Measurements from ENCODE around the gene ADAM8.
"Not testable (repeated sequence)": the region's sequence is repeated elsewhere in the genome, so short reads cannot be mapped to it uniquely, and the experiment has no call there.

The ADAM8 gene

DNA sequence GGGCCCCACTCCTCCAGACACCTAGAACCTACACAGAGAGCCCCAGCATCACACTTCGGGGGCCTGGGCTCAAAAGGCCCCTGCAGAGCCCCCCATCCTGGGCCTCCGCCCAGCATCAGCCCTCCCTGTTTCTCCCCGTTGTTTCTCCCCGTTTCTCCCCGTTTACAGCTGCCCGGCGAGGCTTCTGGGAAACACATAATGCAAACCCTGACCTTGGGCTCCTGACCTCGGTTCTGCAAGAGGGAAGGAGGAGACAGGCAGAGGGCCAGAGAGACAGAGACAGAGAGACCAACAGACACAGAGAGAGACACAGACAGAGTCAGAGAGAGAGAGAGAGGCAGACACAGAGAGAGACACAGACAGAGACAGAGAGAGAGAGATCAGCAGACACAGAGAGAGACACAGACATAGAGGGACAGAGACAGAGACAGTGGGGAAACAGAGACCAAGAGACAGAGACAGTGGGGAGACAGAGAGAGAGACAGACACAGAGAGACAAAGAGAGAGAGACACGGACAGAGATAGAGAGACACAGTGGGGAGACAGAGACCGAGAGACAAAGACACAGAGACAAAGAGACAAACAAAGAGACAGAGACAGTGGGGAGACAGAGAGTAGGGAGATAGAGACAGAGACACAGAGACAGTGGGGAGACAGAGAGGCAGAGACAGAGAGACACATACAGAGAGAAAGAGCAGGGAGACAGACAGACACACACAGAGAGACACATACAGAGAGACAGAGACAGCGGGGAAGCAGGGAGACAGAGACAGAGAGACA lies 26.5 kb downstream of the ADAM8 start:
- DNase-seq (ENCODE audit: low read depth in 2 of 2), result no peak

DNA sequence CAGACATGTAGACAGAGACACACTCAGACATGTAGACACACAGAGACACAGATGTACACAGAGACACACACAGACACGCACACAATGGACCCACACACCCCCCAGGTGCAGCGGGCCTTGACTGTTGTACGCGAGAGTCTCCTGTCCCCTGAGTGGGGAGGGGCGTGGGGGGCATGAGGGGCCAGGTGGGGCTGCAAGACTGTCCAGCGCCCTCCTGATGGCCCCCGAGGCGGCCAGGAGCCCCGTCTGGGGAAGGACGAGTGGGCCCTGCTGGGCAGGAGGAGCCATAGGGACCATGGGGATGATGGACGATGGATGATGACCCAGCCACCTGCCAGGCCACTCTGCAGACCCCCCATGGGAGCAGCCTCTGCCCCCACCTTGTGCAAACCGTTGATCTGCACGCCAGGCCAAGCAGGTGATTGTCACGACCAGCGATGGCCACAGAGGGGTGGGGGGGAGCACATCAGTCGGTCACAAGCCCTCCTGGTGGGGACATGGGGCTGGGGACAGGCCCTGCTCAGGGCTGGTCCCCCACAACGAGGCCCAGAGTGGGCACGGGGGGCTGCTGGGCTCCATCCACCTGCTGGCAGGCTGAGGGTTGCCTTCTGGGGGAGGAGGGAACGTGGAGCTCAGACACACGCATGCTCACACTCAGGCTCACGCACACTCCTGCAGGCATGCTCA lies 27.4 kb downstream of the ADAM8 start:
- no peak for DNase-seq (ENCODE audit: low read depth in 2 of 2)

DNA sequence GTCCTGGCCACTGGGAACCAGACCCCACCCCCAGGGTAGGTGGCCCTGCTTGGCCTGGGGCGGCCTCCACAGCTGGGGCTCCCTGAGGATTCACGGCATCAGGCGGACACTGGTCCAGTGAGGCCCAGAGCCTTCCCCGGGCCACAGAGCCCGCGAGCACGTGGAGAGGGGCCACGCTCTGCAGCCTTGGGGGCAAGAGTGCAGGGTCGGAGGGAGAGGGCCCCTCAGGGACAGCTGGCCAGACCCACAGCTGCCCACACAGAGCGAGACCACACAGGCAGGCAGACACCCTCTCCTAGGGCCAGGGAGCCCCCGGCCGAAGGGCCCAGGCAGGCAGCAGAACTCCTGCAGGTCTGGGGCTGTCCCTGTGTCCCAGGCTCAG lies 28.3 kb downstream of the ADAM8 start:
- no peak for DNase-seq (ENCODE audit: low read depth in 2 of 2)

DNA sequence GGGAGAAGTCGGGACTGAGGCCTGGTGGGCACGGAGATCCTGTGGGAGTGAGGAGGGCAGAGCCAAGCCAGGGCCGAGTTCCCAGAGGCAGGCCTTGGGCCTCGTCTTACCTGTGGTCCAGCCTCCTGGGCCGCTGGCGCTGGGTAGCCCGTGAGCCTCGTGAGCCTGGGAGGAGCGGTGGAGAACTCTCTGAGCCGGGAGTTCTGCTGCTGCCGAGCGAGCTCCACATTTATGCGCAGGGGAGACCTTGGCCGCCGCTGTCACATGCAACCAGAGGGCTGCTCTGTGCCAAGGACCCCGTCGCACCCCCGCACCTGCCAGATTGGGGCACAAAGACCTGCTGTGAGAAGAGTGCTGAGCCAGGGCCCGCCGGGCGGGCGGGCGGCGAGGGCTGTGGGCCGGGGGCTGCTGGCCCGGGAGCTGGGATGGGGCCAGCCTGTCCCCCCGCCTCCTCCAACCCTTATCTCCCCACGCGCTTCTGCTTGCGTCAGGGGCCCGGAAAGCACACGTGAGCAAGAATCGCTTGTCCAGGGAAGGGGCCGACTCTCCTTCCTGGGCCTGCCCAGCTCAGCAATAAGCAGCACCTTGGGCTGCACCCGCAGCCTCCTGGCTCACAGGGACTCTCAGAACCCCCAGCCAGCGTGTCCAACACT lies 28.9 kb downstream of the ADAM8 start:
- DNase-seq (ENCODE audit: low read depth in 2 of 2), result no peak

DNA sequence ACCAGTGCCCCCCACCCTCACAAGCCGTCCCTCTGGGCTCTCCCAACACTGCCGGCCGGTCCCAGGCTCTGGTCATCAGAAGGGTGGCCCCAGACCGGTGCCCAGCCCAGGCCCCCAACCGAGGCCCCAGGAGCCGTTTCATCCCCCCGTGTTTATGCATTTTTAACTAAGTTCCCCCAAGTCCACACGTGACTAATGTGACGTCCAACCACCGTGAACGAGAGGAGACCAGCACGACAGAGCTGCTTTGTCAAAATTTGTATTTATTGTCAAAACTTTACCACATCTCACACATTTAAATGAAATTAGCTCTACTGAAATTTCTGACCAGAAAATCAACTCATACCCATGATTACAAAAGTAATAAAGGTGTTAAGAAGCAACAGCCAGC lies 30.4 kb downstream of the ADAM8 start:
- DNase-seq (ENCODE audit: low read depth in 2 of 2), result no peak

DNA sequence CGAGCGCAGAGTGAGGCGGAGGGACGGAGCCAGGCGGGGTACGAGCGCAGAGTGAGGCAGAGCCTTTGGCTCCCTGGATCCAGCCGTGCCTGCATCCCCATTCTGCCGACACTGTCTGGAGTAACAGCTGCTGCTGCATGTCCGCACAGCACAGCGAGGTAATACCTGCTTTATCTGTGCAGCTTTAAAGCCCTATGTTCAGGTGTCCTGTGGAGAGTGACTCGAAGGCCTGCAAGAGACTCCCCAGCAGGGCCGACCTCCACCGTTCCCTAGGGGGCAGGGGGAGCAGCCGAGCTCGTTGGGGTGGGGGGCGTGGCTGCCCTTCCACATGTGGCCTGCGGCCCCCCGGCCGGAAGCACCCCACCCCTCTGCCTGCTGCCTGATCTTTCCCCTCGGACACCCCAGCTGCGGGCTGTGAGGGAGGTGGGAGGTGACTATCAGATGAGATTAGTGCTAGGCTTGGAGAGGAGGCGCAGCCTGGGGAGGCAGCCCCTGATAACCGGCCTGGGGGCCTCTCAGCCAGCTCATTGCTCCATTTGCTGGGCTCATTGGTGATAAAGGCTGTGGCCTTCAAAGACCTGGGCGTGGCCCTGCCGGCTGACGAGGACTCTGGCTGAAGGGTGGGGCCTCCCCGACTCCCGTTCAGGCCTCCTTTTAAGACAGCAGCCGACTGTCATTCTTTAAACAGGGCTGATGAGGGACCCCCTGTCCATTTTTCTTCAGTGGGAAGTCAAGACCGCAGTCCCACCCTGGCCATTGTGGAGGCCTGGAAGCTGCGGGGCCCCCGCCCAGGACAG lies 31.0 kb downstream of the ADAM8 start:
- no peak for DNase-seq (ENCODE audit: low read depth in 2 of 2)

DNA sequence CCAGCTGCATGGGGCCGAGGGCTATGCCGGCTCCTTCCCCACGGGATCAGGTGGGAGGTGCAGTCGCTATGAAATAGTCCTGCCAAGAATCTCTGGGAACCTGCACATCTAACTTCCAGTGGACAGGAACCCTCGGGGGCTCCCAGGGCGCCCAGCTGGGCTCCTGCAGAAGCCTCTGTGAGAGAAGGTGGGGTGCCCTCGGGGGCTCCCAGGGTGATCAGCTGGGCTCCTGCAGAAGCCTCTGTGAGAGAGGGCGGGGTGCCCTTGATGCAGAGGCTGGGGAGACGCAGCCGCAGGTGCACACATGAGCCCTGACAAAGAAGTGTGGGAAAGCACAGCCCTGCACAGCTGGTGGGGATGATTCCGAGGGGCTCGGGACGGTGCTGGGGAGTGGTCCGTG lies 33.1 kb downstream of the ADAM8 start:
- DNase-seq (ENCODE audit: low read depth in 2 of 2), result no peak

DNA sequence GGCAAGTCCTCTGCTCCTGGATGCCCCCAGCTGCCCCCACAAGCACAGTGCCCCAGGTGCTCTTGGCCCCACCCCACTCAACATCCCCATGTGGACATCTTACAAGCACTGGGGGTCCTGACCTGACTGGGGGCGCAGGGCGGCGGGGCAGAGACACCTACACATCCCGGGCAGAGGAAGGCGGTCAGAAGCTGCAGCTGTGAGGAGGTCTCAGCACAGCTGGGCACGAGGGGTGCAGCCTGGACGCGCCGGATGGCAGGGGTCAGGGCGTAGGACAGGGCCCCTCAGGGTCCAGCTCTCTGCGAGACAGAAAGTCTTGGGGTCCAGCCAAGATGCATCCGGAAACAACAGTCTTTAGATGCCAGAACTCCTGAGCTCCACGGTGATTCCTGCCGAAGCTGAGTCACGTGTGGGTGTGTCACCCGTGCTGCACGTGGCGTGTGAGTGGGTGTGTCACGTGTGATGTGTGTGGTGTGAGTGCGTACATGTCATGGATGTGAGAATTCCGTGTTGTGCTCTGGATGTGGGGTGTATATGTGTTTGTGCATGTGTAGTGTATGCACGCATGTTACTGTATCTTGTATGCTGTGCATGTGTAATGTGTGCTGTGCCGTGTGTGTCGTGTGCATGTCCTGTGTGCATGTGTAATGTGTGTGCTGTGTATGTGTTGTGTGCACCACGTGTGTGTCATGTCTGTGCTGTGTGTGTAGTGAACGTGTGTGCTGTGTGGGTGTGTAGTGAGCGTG lies 33.9 kb downstream of the ADAM8 start:
- DNase-seq (ENCODE audit: low read depth in 2 of 2), result no peak

DNA sequence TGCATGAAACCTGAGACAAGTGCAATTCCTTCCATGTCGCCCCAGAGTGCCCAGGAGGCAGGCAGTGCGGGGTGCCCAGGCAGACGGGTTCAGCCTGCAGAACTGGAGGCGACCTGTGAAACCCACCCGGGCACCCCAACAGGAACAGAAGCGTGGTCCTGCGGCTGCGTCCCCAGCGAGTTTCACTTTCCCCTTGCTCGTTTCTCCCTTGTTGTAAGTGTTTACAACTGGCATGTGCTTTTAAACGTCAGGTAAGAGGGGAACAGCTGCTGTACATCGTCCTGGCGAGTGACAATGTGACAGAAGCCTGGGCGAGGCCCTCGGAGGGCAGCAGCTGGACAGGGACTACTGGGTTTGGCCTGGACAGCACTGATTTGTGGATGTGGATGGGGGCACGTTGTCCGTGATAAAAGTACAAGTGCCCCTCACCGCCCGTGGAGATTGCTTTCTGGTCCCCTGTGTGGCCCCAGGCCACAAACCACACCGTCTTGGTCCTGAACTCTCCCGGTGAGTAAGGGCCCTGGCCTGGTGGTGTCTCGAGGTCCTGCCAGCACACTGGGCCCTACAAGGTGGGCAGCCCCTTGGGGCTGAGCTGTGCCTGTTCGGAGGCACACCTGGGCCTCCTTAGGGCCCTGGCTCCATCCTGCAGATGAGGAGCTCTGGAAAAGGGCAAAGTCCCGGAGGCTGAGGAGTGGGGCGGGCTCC lies 35.0 kb downstream of the ADAM8 start:
- no peak for DNase-seq (ENCODE audit: low read depth in 2 of 2)

DNA sequence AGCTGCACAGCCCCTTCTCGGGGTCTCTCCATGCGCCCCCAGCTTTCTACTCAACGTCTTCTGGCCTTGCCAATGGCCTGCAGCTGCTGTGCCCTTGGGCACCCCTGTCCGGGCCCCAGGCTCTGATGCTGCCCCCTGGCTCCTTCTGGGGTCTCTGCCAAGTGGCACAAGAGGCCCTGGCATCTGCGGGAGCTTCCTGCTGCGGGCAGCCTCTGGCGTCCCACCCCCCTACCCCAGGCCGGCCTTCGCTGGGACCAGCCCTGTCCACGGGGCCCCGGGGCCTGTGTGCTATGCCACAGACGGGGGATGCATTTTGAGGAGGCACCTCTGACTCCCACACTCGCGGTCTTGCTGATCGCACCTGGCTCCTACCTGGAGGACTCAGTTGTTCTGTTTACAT lies 36.7 kb downstream of the ADAM8 start:
- no peak for DNase-seq (ENCODE audit: low read depth in 2 of 2)

DNA sequence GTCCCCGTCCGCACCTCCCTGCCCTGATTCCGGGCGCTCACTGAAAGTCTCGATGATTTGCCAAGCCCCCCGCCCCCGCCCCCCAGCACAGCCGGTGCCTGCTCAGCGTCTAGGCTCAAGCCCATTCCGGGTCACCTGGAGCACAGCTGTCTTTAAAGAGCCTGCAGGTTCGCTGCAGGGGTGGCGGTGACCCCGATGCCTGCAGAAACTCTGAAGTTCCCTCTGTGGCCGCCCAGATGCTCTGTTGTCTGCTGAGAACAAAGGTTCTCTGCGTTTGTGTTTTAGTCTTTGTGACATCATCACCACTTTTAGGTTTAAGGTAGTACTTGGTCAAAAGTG lies 38.2 kb downstream of the ADAM8 start:
- no peak for DNase-seq (ENCODE audit: low read depth in 2 of 2)

DNA sequence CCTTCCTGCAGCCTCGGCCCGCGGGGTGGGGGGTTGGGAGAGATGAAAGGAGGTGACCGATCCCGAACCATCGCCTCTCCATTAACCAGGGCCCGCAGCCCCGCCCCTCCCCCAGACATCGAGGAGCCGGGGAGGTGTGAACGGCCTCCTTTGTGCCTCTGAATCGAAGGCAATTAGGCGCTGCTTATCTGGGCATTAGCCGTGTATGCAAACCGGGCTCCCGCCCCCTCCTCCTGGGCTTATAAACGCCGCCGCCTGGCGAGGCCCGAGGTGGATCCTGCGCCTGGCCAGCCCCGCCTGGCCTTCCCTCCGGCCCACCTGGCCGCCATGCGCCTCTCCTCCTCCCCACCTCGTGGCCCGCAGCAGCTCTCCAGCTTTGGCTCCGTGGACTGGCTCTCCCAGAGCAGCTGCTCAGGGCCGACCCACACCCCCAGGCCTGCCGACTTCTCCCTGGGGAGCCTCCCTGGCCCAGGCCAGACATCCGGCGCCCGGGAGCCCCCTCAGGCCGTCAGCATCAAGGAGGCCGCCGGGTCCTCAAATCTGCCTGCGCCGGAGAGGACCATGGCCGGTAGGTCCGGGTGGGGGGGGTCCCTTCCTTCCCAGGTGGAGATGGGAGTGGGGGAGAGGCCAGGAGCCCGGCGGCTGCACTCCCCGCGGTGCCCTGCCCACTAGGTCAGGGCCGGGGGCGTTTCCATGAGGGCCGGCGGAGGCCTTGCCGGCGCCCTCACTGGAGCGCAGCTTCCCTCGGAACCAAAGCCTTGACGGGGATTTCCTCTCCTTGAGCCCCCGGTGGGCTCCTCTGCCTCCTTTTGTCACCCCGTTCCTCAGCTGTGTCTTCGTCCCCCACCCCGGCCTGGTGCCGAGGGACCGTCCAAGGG lies 38.8 kb downstream of the ADAM8 start, which contains the start of gene VENTX:
TSS of gene VENTX (plus strand) at position 268 of the 878 bp plus-strand sequence. CDS start at position 328, 60 bp downstream.
- no peak for DNase-seq (ENCODE audit: low read depth in 2 of 2)

DNA sequence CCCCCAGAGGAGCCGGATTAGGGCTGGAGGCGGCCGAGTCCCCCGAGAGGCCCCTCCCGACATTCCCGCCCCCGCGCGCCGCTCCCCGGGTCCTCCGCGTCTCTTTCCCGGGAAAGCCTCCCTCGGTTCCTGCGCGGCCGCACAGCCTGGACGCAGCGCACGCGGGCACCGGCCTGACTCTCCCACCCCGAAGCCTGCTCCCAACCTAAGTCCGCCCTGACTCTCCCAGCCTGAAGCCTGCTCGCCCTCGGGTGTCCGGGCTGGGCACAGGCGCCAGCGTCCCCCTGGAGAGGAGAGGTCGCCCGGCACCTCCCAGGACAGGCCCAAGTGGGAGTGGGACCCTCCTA lies 39.5 kb downstream of the ADAM8 start:
- DNase-seq (ENCODE audit: low read depth in 2 of 2), result no peak

DNA sequence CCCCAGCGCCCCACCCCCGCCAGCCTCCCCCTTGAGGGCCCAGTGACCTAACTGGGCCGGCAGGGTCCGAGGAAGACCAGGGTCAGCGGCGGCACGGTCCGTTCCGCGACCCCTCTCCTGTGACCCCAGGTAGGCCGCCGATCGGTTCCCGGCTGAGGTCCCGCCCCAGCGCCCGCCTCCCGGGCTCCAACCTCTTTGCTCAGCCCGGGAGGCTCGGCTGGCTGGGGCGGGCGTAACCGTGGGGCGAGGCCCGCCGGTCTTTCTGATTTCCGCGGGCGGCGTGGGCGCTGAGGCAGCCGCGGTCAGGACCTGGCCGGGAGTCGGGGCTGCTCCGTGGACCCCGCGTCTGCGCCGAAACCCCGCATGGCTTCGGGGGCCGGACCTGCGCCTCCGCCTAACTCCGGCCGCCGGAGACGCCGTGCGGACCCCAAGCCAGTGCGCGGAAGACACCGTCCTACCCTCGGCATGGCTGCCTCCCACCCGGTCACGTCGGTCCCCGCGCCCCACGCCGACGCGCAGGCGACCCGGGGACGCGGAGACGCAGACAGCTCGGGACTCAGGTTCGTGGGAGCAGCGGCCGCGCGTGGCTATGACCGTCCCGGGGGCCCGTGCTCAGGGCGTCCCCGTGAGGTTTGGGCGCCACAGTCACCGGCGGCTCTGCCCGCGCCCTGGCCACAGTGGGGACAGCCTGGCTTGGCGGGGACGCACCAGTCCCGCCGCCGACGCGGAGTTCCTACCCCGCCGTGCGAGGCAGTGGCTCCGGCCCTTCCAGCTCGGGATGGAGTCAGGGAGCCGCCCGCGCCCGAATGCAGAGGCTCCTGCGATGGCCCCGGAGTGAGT lies 40.0 kb downstream of the ADAM8 start:
- no peak for DNase-seq (ENCODE audit: low read depth in 2 of 2)

DNA sequence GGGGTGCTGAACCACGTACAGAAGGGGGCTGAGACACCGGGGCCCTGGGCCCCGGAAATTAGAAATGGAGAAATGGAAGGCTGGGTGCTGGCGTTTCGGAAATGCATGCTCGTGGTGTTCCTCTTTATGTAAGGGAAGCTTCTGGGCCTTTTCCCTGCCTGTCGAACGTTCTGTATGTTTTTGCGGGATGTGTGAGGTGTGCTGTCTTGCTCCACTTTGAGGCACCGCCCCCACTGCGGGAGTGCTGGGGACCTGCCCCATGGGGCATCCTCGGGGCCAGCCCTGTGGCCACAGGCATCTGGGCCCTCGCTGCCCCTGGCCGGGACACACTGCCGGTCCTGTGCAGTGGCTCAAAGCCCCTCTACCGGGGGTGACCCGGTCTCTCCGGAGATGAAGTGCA lies 40.7 kb downstream of the ADAM8 start:
- no peak for DNase-seq (ENCODE audit: low read depth in 2 of 2)

DNA sequence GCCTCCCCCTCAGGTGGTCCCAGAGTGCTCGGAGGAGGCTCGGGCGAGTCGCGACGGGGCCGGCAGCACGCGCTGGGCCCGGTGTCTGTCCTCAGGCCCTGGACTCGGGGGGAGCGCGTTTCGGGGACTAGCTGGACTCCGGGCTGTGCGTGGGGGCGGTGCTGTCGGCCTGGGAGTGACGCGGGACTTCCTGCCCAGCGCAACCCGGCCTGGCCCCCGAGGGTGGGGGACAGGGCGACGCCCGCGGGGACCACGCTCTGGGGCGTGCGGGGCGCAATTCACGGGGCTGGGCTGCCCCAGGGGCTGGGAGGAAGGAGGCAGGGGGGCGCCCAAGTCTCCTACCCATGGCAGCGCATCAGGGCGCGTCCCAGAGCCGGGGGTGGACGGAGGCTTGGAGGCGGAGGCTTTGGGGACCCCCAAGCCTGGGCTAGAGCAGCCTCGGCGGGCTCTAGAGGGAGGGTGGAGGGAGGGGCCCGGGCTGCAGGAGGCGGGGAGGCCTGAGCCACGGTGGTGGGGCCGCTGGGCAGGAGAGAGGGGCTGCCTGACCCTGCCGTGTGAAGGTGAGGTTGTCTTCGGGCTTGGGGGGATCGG lies 41.3 kb downstream of the ADAM8 start:
- DNase-seq (ENCODE audit: low read depth in 2 of 2), result no peak

DNA sequence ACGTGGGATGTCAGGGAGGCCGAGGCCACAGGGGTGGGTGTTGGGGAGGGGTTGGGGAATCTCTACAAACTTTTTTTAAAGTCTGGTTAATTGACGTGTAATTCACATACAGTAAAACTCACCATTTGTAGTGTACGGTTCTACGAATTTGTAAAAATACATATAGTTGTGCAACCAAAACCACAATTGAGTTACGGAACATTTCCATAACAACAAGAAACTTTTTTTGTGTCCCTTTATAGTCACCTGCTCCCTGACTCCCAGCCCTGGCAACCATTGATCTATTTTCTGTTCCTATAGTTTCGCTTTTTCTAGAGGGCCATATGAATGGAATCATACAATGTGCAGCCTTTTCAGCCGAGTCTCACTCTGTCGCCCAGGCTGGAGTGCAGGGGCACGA lies 41.9 kb downstream of the ADAM8 start:
- DNase-seq (ENCODE audit: low read depth in 2 of 2), result not testable (repeated sequence)

DNA sequence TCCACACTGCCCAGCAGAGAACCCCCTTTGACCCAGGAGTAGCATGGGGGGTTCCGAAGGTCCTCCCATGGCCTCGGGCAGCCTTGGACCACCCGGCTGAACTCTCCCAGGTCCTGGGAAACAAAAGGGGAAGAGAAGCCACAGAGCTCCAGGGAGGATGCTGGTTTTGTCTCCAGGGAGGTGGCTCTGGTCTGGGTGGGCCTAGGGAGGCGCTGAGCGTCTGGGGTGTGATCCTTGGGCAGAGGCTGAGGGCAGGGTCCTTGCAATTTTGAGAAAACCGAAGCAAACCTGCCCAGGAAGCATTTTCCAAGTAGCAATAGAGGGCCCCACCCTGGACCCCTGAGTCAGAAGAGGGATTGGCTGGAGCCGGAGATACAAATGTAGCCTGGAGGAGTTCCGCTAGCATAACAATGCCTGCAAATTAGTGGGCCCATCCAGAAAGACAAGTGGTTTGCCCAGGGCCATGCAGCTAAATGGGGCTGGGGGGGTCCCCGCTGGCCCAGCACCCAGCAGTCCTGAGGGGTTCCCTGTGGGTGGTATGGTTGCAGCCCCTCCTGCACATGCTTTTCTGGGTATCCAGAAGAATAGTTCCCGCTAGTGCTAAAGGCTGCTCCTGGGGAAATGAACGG lies 44.6 kb downstream of the ADAM8 start:
- no peak for DNase-seq (ENCODE audit: low read depth in 2 of 2)
